Uterus (tissue), 2 donors: ENCODE measurements around the gene SIGLEC12.

Experiments
- POLR2A ChIP-seq, 2 donors: fragments of 450-650 bp; IDR thresholded peaks; one replicate each; pipeline ENCODE4 v1.6.1; 2016; ENCODE audit warnings: antibody characterized with exemption in 2 of 2, mild to moderate bottlenecking in 1 of 2, moderate library complexity in 1 of 2
- TF ChIP-seq, protein P1 (sequence below), 4 experiments: fragments of 200-600 bp in 2 of 4; fragments of 450-650 bp in 2 of 4; sonication (generic) in 2 of 4; IDR thresholded peaks; one replicate each; pipeline ENCODE4 v1.5.1; 2016 to 2019; ENCODE audit warnings: antibody characterized with exemption in 4 of 4, mild to moderate bottlenecking in 2 of 4, moderate library complexity in 1 of 4

- no peak for TF ChIP-seq POLR2A (IDR thresholded peaks at IDR 0.05)
- TF ChIP-seq, protein P1, sequence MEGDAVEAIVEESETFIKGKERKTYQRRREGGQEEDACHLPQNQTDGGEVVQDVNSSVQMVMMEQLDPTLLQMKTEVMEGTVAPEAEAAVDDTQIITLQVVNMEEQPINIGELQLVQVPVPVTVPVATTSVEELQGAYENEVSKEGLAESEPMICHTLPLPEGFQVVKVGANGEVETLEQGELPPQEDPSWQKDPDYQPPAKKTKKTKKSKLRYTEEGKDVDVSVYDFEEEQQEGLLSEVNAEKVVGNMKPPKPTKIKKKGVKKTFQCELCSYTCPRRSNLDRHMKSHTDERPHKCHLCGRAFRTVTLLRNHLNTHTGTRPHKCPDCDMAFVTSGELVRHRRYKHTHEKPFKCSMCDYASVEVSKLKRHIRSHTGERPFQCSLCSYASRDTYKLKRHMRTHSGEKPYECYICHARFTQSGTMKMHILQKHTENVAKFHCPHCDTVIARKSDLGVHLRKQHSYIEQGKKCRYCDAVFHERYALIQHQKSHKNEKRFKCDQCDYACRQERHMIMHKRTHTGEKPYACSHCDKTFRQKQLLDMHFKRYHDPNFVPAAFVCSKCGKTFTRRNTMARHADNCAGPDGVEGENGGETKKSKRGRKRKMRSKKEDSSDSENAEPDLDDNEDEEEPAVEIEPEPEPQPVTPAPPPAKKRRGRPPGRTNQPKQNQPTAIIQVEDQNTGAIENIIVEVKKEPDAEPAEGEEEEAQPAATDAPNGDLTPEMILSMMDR (IDR thresholded peaks at IDR 0.05) = no peak
These were observed 23.2 kb upstream of the SIGLEC12 start for GRCh38 chr19:51524666-51525264.
